K562 (cell line): ENCODE measurements around the gene IL1F10. TPM values are rescaled to one million over a fixed set of nuclear protein-coding genes. Genes with fewer than 3 reads are reported as not detected.

Source experiments
- ATAC-seq: fragments of 200-7000 bp; cut with Tn5 transposase; 3 replicates; pipeline ENCODE4 v1.9.1; 2020; ENCODE audit warnings: moderate library complexity
- BruUV-seq: library from RNA; stranded (reverse); fragments of 400-500 nt; replicated peaks from 2 replicates; lab custom pipeline; 2021; lab: Mats Ljungman, UMichigan
- CTCF ChIA-PET: fragments of 300-600 bp; formaldehyde crosslinking; extraction: SDS; loops from one replicate; lab custom pipeline; 2021; ENCODE audit warnings: low intra/inter-chr PET ratio; lab: Yijun Ruan, JAX
- POLR2A ChIA-PET: fragments of 300-600, 350-650 bp; sonication (Branson Sonifier 250); formaldehyde crosslinking; extraction: SDS; loops from one replicate; lab custom pipeline; 2021; ENCODE audit warnings: antibody characterized with exemption, inconsistent platforms; lab: Yijun Ruan, JAX
- DNase-seq, 4 experiments: peaks; one replicate each; pipeline versions ENCODE4 v3.0.0 to v3.0.0-alpha.2; 2011 to 2018; ENCODE audit warnings: low spot score in 3 of 4, mixed read lengths in 3 of 4; ENCODE audit errors: extremely low read depth in 1 of 4
- FAIRE-seq: peaks from 2 replicates; lab custom pipeline; 2011; peaks lifted over from hg19 to GRCh38; lab: Jason Lieb, UNC
- H2AFZ ChIP-seq: 2 replicates; pipeline ENCODE4 v1.6.0; 2011; ENCODE audit warnings: low read depth, low read length, control low read depth, inconsistent platforms
- H3K27ac ChIP-seq: fragments of 200-600 bp; 3 replicates; pipeline ENCODE4 v1.8.0; 2011; ENCODE audit warnings: low read depth, mild to moderate bottlenecking, control low read depth, inconsistent platforms, low read length, moderate library complexity, mixed read lengths; ENCODE audit errors: extremely low read depth
- H3K27me3 ChIP-seq, 2 experiments: fragments of 300-600 bp in 1 of 2; 2 replicates in 1 of 2; 3 replicates in 1 of 2; pipeline versions ENCODE4 v1.6.0 to v1.8.0; 2011; ENCODE audit warnings: inconsistent platforms in 2 of 2, low read length in 2 of 2, mild to moderate bottlenecking in 1 of 2, mixed read lengths in 1 of 2, moderate library complexity in 1 of 2; ENCODE audit not compliant: control insufficient read depth in 2 of 2, insufficient read depth in 2 of 2
- H3K36me3 ChIP-seq: fragments of 300-600 bp; 3 replicates; pipeline ENCODE4 v1.8.0; 2011; ENCODE audit warnings: mild to moderate bottlenecking, low read length, inconsistent platforms; ENCODE audit not compliant: control insufficient read depth, insufficient read depth
- H3K4me1 ChIP-seq, 2 experiments: fragments of 200-600 bp in 1 of 2; replicated peaks in 1 of 2; 2 replicates in 1 of 2; 3 replicates in 1 of 2; pipeline versions ENCODE4 v1.5.1 to v1.8.0; 2011; ENCODE audit warnings: inconsistent platforms in 2 of 2, low read length in 2 of 2, mild to moderate bottlenecking in 1 of 2, mixed read lengths in 1 of 2, moderate library complexity in 1 of 2; ENCODE audit not compliant: control insufficient read depth in 2 of 2, insufficient read depth in 2 of 2
- H3K4me2 ChIP-seq: 2 replicates; pipeline ENCODE4 v1.6.1; 2011; ENCODE audit warnings: low read length, control low read depth, inconsistent platforms, mixed read lengths; ENCODE audit not compliant: insufficient read depth
- H3K4me3 ChIP-seq: fragments of 200-600 bp; sonication (generic), shearing (Covaris generic); 2 replicates; pipeline ENCODE4 v1.5.1; 2016; ENCODE audit warnings: control low read depth, inconsistent platforms
- H3K79me2 ChIP-seq: fragments of 200-600 bp; 3 replicates; pipeline ENCODE4 v1.8.0; 2011; ENCODE audit warnings: low read length, inconsistent platforms; ENCODE audit not compliant: control insufficient read depth, insufficient read depth
- H3K9ac ChIP-seq, 2 experiments: 2 replicates each; pipeline versions ENCODE4 v1.6.0 to v1.6.1; 2011; ENCODE audit warnings: low read depth in 2 of 2, low read length in 2 of 2, control low read depth in 1 of 2, inconsistent platforms in 1 of 2, mild to moderate bottlenecking in 1 of 2, mixed read lengths in 1 of 2; ENCODE audit not compliant: insufficient read depth in 1 of 2
- H3K9me1 ChIP-seq: one replicate; pipeline ENCODE4 v1.6.0; 2011; ENCODE audit warnings: inconsistent platforms, mild to moderate bottlenecking, low read length, moderate library complexity; ENCODE audit not compliant: control insufficient read depth, insufficient read depth
- H3K9me3 ChIP-seq: replicated peaks from 2 replicates; pipeline ENCODE4 v1.5.1; 2011; ENCODE audit warnings: low read depth, low read length, inconsistent platforms; ENCODE audit not compliant: control insufficient read depth, insufficient read depth
- H4K20me1 ChIP-seq: replicated peaks from 2 replicates; pipeline ENCODE4 v1.6.1; 2011; ENCODE audit warnings: low read length, inconsistent platforms, mixed read lengths; ENCODE audit not compliant: control insufficient read depth, insufficient read depth
- ELK3 ChIP-seq: fragments of 450-650 bp; formaldehyde crosslinking; IDR thresholded peaks from 2 replicates; pipeline ENCODE4 v1.4.0; 2020; ENCODE audit warnings: mild to moderate bottlenecking
- LARP7 ChIP-seq: fragments of 450-650 bp; IDR thresholded peaks from 2 replicates; pipeline ENCODE4 v1.6.1; 2016
- MECOM ChIP-seq: fragments of 250-450 bp; sonication (Bioruptor Pico); IDR thresholded peaks from 2 replicates; pipeline ENCODE4 v1.8.0; 2022; ENCODE audit warnings: inconsistent platforms
- MTA3 ChIP-seq: fragments of 450-650 bp; formaldehyde crosslinking; IDR thresholded peaks from 2 replicates; pipeline ENCODE4 v1.6.1; 2017; ENCODE audit warnings: mild to moderate bottlenecking, borderline replicate concordance
- RBM34 ChIP-seq: fragments of 200-400 bp; formaldehyde crosslinking; IDR thresholded peaks from 2 replicates; pipeline ENCODE4 v1.6.1; 2018; ENCODE audit warnings: low read length, borderline replicate concordance; ENCODE audit not compliant: insufficient read depth
- SMAD3 ChIP-seq: fragments of 450-650 bp; formaldehyde crosslinking; conservative IDR thresholded peaks from 2 replicates; pipeline ENCODE4 v1.4.0; 2020; ENCODE audit warnings: mild to moderate bottlenecking
- SMAD4 ChIP-seq: fragments of 250-450 bp; sonication (Bioruptor Pico); conservative IDR thresholded peaks from 2 replicates; pipeline ENCODE4 v1.8.0; 2021; ENCODE audit warnings: inconsistent platforms, mild to moderate bottlenecking, moderate library complexity
- TCF15 ChIP-seq: fragments of 250-450 bp; sonication (Bioruptor Pico); IDR thresholded peaks from 2 replicates; pipeline ENCODE4 v1.8.0; 2022; ENCODE audit warnings: moderate library complexity, mild to moderate bottlenecking, inconsistent platforms
- TCF3 ChIP-seq: sonication (generic); formaldehyde crosslinking; IDR thresholded peaks from 2 replicates; pipeline ENCODE4 v1.4.0; 2020; ENCODE audit warnings: mild to moderate bottlenecking, missing genetic modification reagents
- U2AF2 ChIP-seq: fragments of 200-400 bp; formaldehyde crosslinking; optimal IDR thresholded peaks from 2 replicates; pipeline ENCODE3; 2017; ENCODE audit warnings: low read depth, mild to moderate bottlenecking, low read length
- ZFP1 ChIP-seq: fragments of 450-650 bp; formaldehyde crosslinking; IDR thresholded peaks from 2 replicates; pipeline ENCODE4 v1.4.0; 2020; ENCODE audit warnings: mild to moderate bottlenecking, mixed read lengths
- WGBS: fragments of 100-300 bp; shearing (Covaris generic); methylation state at CpG from one replicate; pipeline ENCODE4 v1.1.6; 2016; ENCODE audit warnings: low coverage, mixed read lengths; ENCODE audit not compliant: insufficient coverage; ENCODE audit errors: missing lambda C conversion rate; 5-methylcytosine and 5-hydroxymethylcytosine counted together
- in situ Hi-C: fragments of 300-500 bp; cut with MboI; formaldehyde crosslinking; loops from 4 replicates; pipeline ENCODE4 v1.15.0; 2018; ENCODE audit warnings: inconsistent platforms, mixed read lengths
- intact Hi-C: fragments of 100-400 bp; cut with micrococcal nuclease; formaldehyde crosslinking; loops from 2 replicates; pipeline ENCODE4 v1.14.2; 2022
- polyA plus RNA-seq, 8 experiments: library from polyadenylated mRNA; depleted of rRNA in 4 of 8; stranded (reverse) in 5 of 8; unstranded in 3 of 8; fragments of >200 nt; fragmentation: Nextera tagmentation in 2 of 8; fragmentation: Illumina TruSeq in 1 of 8; extraction: Ambion mirVana in 2 of 8; extraction: Trizol in 1 of 8; gene quantifications; 2 replicates each; pipeline versions ENCODE4 v1.2.1 to v1.2.3, GENCODE V29; 2011 to 2014; ENCODE audit warnings: inconsistent platforms in 1 of 8, missing spikeins in 1 of 8
- total RNA-seq, 7 experiments: library from RNA; depleted of rRNA in 6 of 7; stranded (reverse); fragments of >200 nt in 6 of 7; fragmentation: Illumina TruSeq in 2 of 7; extraction: Trizol in 2 of 7; gene quantifications; 2 replicates each; pipeline versions ENCODE4 v1.2.1 to v1.2.3, GENCODE V29; 2011 to 2021; ENCODE audit warnings: low replicate concordance in 1 of 7

The IL1F10 gene
- total and polyA plus RNA-seq, 9 of the 15 experiments (the other 6 are each of a cell fraction or from before 2014, with no cell fraction given), result not detected

GRCh38 chr2:113046465-113046864, 21.3 kb upstream of the IL1F10 start:
- CTCF ChIA-PET, result no interaction called here
- no peak for FAIRE-seq

More at GRCh38 chr2:113046465-113046864, 21.3 kb upstream of the IL1F10 start:
- ATAC-seq (no peak), DNase-seq (no peak)
- no peak overlapping the region for H3K4me3 ChIP-seq
- in situ Hi-C loops (no loop called here), intact Hi-C loops (no loop called here)
- no peaks in the 10 kb centered on the region for H4K20me1 ChIP-seq
- no peak overlapping the region for H3K27ac ChIP-seq
- BruUV-seq, result no TSS peak
- H3K9ac ChIP-seq, result no peak overlapping the region
- no peak overlapping the region for H3K4me2 ChIP-seq
- no peaks in the 10 kb centered on the region for H3K36me3 ChIP-seq
- H2AFZ ChIP-seq, result no peak overlapping the region
- H3K27me3 ChIP-seq, result peaks cover 0 to 9% of the 10 kb centered on the region in 2 experiments; a peak in 1 of 5 replicates
- WGBS, result 56% methylated on average over 5 of the region's 5 CpGs
- H3K4me1 ChIP-seq, result peaks cover 0 to 7% of the 10 kb centered on the region in 2 experiments; a peak in 1 of 5 replicates
- H3K9me1 ChIP-seq, result no peaks in the 10 kb centered on the region
- no peak for TF ChIP-seq MECOM (CRISPR knock-in tag)
- no peak for TF ChIP-seq MTA3
- no peak for TF ChIP-seq ELK3
- no peak for TF ChIP-seq ZFP1 (CRISPR knock-in tag)
- no peak for TF ChIP-seq TCF15 (CRISPR knock-in tag)
- TF ChIP-seq RBM34, result no peak
- no peak for TF ChIP-seq SMAD4 (CRISPR knock-in tag)
- TF ChIP-seq TCF3, result no peak
- no peak for TF ChIP-seq LARP7
- no peak for TF ChIP-seq SMAD3
- TF ChIP-seq U2AF2, result no peak
- POLR2A ChIA-PET, result interaction anchor here (0.8 to 1.4 kb wide), 2 partner anchors 13 to 47 kb away, joined by 3 to 4 read pairs; partner anchors contain the start of gene IL36RN
- no peaks in the 10 kb centered on the region for H3K9me3 ChIP-seq
- H3K79me2 ChIP-seq, result no peaks in the 10 kb centered on the region
